Stimulated activated CD4-positive, alpha-beta T cell treated with anti-CD3 and anti-CD28 coated beads, Interleukin-4, amount 100 ng/mL, for 48 hours (primary cell): ENCODE data around the gene RNASE3.
"Not testable (repeated sequence)": the region's sequence is repeated elsewhere in the genome, so short reads cannot be mapped to it uniquely, and the experiment has no call there.

ENCODE experiments used
- DNase-seq, 2 donors: peaks; one replicate each; pipeline ENCODE4 v3.0.0-alpha.2; 2020; ENCODE audit warnings: low read depth in 2 of 2

RNASE3 gene

DNA sequence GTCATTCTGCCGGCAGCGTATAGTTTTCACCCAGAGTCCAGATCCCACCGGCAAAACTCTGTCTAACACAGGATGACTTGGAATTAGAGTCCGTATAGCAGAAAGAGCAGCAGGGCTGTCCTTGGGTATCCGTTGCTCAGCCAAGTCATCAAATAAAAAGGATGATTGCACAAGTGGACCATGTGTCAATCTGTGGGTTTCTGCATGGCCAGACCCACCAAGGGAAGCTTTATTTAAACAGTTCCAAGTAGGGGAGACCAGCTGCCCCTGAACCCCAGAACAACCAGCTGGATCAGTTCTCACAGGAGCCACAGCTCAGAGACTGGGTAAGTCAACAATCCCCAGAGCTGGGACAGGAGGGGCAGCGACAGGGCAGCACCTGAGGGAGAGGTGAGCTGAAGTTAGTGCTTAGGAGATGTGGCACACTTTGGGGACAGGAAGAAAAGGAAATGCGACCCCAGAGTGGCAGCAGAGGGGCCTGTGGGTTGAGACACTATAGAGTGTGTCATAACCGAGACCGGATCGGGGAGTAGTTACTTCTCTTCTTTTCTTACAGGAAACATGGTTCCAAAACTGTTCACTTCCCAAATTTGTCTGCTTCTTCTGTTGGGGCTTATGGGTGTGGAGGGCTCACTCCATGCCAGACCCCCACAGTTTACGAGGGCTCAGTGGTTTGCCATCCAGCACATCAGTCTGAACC, at the start of gene RNASE3:
Gene RNASE3, plus strand, starts transcription at position 260 of the 700 bp plus-strand sequence. Its CDS starts 302 bp downstream, at position 562.
- not testable (repeated sequence) for DNase-seq

DNA sequence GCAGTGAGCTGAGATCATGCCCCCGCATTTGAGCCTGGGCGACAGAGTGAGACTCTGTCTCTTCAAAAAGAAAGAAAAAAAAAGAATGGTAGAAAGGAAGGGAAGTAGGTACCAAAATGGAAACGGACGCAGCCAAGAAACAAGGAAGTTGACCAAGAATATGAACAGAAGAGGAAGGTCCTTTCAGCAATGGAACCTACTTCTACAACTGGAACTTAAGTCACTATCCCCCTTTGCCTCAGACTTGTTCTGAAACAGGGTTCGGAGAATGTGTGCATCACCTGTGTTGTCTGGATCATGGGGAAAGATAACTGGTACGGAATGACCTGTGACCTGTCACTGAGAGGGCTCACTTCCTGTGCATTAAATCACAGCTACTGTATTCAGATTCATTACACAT, 44.6 kb upstream of the RNASE3 start:
- no peak for DNase-seq

DNA sequence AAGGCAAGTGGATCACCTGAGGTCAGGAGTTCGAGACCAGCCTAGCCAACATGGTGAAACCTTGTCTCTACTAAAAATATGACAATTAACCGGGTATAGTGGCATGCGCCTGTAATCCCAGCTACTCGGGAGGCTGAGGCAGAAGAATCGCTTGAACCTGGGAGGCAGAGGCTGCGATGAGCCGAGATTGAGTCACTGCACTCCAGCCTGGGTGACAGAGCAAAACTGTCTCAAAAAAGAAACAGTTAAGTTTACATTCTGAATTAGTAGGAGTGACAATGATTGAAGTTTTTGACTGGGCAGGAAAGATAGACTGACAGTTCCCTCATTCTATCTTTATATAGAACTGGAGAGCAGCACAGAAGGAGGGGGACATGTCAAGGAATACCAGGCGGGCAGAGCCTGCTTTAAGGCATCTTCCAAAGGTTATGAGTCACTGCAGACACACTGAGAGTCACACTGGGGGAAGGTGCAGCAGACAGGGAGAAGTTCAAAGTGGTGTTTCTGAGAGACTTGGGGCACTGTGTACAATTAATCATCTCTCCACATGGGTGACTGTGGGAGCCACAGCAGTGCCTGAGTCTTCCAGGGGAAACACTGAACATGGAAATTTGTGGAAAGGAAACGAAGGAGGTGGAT, 42.8 kb upstream of the RNASE3 start:
- DNase-seq = no peak

DNA sequence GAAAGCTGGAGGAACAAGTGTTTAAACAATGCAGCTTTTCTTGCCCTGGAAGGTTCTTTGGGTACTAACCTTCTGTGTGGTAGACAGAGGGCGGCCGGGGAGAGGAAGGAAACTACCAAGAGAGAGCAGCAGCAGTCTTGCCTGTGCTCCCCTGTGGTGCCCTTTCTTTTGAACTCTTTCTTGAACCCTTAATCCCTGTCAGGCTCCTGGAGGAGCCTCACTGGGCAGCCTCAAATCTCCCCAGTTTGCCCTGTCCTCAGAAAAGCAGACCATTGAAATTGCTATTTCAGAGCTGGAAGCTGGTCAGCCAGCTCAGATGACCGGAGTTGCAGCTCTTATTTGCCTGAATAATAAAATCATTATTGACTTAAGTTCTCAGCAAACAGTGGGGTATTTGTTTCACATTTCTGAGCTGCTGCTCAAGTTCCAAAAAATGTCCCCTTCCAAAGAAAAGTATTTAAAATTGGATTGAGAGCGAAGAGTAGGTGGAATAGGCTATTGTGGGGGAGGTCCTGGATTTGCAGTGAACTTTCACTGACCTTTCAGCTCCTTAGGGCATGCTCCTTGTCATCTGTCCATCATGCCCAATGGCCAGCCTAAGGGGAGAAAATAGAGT, 42.1 kb upstream of the RNASE3 start:
- no peak for DNase-seq

DNA sequence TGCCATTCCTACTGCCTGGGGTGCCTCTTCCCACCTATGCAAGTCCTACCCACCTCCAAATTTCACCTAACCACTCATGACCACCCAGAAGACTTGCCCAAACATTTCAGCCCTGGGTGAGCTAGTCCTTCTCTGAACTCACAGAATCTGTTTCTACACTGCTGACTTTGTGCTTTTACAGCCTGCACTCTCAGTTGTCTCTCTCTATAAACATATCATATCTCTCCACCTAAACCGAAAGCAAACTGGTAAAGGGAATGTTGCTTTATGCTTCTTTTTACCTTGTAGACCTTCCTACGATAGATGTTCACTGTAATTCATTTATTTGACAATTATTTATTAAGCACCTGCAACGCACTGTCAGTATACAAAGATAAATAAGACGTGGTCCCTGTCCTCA, 38.1 kb upstream of the RNASE3 start:
- no peak for DNase-seq

DNA sequence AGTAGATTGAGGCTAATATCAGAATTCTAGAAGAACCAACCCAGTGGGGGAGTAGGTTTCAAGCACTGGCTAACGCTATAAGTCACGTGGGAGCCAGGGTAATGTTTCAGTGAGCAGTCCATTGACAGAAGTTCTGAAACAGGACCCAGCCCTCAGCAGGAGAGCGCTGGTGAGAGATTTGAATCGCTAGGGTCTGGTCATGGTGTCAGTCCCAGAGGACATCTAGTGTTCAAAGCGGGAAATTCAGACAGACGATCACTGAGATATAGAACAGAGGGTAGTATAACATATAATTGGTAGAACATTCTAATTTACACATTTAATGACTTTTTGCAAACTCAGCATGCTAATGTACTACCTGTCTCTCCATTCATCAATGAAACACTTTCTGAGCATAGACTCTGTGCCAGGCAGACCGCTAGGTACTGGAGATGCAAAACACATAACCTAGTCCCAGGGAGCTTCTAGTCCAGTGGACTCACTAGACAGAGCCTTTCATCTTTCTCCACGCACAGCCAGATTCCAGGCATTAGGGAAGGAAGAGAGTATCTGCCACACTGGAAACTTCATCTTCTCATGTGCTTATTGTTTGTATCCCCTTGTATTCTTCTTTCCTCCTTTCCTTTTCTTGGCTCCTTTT, 35.4 kb upstream of the RNASE3 start:
- DNase-seq = peak in 1 of 2 donors; percentile 11

DNA sequence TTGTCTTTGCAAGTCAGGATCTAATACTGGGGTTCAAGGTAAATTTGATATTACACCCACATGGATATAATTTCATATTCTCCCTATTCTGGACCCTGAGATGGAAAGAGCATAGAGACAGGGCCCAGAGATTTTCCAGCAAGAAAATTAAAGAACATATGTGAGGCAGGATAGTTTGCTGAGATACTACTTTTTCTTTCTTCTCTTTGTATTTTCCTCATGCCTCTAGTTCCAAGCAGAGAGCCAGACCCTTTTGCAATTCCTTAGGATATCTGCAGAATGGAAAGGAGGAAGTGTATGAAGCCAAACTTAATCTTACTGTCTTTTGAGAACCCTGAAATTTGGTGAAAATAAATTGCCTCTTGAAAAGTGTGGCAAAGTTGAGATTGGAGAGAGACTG, 34.0 kb upstream of the RNASE3 start:
- no peak for DNase-seq

DNA sequence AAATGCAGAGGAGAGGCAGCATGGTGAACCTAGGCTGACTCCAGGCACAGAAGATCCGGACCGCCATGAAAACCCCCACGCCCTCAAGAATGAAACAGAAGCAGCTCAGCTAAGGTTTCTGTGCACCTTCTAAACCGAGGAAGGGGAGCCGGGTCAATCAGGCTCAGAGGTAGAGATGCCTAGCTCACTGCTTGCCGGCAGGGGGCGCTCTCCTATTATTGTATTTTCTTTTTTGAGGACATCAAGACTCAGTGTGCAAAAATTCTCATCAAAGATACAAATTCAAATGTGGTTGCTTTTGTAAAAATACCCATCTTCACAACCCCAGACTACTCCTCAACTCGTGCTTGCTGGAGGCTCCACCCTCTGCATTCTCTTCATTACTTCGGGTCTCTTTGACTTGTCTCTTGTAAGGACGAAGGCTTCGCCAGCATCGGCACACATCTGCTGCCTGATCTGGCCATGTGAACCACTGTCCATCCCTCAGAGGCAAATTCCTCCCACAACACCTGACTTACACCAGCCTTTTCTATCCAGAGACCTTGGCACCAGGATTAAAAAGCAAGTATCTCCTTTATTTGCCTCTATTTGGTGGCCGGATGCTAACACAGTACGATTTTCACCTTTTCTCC, 33.4 kb upstream of the RNASE3 start:
- DNase-seq = peak; percentile 50 to 79

DNA sequence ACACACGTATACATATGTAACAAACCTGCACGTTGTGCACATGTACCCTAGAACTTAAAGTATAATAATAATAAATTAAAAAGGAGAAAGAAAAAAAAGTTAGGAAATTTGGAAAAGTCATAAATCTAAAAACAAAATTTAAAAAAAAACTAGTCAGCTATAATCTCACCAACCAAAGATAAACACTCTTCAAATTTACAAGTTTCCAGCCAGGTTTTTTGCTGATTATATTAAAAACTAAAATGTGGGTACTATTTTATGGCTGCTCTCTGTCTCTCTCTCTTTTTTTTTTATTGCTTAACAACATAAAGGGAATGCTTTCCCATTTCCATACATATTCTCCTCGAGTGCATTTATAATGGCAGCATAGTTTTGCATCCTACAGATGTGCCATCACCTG, 25.0 kb upstream of the RNASE3 start:
- no peak for DNase-seq

DNA sequence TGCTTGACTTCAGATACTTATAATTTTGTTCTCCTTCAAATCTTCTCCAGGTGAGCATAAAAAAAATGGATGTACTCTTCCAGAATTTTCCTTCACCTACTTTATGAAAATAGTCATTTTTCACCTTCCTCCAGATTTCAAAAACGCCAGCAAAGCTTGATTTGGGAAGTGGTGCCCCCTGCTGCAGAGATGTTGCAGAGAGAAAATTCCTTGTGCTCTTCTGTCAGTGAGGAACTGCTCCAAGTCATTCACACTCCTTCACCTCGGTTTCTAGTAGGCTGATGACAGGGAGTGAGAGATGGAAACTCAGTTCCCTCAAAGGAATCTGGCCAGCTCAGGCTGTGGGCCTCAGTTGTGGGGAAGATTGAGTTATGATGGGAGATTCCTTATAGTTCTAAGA, 24.2 kb upstream of the RNASE3 start:
- DNase-seq = no peak

DNA sequence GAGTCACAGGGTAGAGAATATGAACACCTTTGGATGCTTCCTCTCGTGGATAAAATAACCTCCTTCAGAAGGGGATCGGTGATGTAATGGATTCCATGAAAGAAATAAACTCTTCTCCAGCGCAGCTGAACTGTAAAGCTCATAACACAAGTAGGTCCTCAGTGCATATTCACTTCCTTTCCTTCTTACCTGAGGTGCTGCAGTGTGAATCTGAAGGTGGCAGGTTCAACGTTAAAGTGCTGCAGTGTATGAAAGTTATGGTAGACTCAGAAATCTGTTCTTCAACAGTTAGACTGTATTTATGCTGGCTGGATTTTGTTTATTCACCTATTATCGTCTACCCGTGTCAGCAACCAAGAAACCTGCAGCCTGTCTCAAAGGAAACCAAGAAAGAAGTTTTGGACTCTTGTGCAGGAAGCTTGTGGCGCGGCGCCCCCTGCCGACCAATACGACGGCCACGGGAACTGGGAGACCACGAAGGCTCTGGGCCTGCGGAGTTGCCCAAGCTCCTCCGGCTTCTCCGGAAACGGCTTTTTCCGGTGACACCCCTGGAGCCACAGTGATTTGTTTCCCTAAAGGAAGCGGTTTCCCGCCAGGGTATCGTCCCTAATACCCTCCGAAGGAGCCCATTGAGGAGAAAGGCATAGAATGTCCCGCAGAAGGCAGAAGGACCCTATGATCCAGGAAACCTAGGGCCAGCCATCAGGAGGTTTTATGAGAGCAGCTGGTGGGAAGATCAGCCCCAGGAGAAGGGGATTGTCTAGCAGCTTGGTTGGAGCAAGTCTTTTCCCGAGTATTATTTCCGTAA, 17.6 kb upstream of the RNASE3 start:
- peak; percentile 81 to 84 for DNase-seq

DNA sequence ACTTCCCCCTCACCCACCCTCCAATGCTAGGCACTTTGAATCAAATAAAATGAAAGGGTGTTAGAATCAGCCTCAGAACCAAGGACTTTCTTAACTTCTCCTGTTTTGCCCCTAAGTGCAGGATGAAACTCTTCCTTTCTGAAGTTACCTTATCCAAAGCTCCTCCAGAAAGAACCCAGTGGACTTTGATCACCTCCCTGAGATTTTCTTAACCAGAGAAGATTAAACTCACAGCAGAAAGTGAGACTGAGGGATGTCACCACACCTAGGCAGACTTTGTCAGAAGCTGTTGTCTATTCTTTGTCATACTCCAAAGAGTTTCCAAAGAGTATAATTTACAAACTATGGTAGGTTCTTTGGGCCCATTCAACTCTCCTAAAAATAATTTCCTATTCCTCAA, 14.2 kb upstream of the RNASE3 start:
- DNase-seq = no peak

DNA sequence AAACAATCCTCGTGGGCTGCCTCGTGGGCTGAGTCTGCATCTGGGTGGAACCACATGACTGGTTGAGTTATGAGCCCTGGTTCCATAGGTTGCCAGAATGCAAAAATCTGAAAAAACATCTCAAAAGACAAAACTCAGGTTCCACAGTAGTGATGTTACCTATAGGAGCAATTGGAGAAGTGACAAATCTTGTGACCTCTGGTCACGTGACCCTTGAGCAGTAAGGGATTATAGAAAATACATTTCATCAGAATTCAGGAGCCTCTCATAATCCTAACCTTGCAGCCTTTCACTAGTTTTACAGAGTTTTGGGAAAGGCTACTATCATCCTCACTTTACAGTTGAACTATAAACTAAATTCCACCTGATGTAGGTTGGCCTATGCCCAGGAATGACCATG, 12.5 kb upstream of the RNASE3 start:
- DNase-seq = no peak

DNA sequence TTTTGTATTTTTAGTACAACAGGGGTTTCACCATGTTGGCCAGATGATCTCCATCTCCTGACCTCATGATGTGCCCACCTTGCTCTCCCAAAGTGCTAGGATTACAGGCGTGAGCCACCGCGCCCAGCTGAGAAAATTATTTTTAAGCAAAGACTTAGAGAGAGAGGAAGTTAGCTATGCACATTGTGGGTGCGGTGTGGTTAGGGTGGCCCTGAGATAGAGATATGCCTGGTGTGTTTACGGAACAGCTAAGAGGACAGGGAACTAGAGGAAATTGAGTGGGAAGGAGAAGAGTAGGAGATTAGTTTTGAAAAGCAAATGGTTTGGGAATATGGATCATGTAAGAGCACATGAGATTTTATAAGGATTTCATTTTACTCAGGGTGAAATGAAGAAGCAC, 10.0 kb upstream of the RNASE3 start:
- DNase-seq = not testable (repeated sequence)

DNA sequence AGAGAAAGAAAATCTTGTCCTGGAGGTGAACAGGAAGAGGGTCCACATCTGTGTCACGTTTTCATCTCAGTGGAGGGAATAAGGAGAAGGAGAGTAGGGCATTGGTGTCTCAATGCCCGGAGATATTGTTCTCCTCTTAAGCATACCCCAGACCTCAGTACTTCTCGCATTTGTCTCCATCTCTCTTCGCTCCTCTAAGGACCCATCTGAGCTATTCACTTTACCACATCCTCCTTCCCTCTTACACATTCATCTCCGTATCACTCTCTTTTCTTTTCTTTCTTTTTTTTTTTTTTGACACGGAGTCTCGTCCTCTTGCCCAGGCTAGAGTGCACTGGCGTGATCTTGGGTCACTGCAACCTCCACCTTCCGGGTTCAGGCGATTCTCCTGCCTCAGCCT, 8.4 kb upstream of the RNASE3 start:
- DNase-seq = not testable (repeated sequence)

DNA sequence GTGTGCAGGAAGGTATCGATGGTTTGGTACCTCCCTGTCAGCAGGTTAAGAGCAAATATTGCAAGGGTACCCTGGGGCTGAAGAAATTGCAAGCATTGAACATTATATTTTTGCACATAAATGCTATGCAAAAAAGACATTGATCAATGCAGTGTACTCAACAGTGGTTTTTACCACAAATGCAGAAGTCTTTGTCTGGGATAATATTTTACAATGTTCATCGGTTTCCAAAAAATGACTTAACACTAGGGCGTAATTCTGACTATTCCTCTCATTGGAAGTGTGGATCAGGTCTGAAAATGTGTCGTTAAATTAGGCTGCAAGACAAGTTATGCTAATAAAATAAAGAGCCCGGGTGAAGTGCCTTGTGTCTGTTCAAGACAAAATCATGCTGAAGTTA, 2.8 kb upstream of the RNASE3 start:
- not testable (repeated sequence) for DNase-seq

DNA sequence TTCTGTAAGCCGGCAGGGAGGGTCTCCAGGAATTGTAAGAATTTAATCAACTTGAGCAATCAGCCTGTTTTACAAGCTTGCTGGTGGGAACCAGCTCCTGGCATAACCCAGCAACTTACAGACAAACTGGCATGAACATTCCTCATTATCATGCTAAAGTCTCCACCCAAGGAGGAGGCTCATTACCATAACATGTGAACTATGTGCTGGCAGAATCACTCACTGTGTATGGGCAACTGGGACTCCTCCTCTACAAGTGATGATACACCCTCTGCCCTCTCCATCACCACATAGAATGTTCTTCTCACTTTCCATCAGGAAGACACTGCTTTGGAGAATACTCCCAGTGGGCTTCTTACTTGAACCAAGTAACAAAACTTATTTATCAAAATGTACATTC, 4.1 kb downstream of the RNASE3 start:
- DNase-seq = not testable (repeated sequence)

DNA sequence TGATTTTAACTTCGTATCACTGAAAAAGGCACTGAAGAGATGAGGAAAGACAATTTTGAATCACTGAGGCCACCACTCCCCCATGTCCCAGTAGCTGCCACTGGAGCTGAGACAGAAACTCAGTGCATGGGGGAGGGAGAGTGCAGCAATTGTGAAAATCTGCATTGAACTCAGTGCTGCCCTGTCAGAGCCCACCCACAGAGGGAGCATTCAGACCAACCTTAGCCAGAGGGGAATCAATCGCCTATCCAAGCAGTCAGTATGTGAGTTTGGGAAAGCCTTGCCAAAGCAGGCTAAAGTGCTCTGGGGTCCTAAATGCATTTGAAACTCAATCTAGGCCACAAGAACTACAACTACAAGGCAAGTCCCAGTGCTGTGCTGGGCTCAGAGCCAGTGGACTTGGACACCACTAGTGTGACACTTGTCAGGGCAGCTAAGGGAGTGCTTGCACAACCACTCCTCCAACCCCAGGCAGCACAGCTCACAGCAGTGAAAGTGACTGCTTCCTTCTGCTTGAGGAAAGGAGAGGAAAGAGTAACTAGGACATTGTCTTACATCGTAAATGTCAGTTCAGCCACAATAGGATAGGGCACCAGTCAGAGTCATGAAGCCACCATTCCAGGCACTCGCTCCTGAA, 13.3 kb downstream of the RNASE3 start:
- no peak for DNase-seq

DNA sequence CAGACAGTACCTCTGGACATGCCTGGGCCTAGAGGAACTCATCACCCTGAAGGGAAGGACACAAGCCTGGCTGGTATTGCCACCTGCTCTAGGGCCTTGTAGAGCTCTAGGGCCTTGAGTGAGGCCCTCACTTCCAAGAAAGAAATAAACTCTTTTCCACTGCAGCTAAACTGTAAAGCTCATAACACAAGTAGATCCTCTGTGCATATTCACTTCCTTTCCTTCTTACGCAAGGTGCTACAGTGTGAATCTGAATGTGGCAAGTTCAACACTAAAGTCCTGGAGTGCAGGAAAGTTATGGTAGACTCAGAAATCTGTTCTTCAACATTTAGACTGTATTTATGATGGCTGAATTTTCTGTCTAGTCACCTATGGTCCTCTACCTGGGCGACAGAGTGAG, 14.5 kb downstream of the RNASE3 start:
- DNase-seq = no peak

DNA sequence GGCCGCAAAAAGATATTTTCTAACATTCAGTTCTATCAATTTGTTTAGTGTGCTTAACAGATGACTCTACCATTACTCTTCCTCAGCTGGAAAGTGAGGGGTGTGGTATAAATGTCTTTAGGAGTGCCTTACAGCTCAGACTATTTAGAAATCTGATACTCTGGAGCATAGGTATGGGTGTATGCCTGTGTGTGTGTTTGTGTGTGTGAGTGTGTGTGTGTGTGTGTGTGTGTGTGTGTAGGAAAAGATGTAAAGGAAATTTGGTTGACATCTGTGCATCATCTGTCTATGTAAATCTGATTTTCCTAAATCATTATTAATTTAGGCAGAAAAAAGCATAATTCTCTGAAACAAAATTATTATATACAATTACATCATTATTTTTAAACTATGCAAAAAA, 16.0 kb downstream of the RNASE3 start:
- no peak for DNase-seq

DNA sequence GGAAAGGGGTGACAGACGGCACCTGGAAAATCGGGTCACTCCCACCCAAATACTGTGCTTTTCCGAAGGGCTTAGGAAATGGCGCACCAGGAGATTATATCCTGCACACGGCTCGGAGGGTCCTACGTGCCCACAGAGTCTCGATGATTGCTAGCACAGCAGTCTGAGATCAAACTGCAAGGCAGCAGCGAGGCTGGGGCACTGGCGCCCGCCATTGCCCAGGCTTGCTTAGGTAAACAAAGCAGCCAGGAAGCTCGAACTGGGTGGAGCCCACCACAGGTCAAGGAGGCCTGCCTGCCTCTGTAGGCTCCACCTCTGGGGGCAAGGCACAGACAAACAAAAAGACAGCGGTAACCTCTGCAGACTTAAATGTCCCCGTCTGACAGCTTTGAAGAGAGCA, 19.6 kb downstream of the RNASE3 start:
- not testable (repeated sequence) for DNase-seq
